GM18870 (cell line): ENCODE data around the gene DPP4.
"Not testable (repeated sequence)": the region's sequence is repeated elsewhere in the genome, so short reads cannot be mapped to it uniquely, and the experiment has no call there.

Source experiments
- ATAC-seq: cut with Tn5 transposase; IDR thresholded peaks from one replicate; pipeline ENCODE4 v1.9.1; 2021; ENCODE audit warnings: moderate library complexity; ENCODE audit not compliant: unreplicated experiment

Gene DPP4

GRCh38 chr2:162060532-162060931 is 13.5 kb downstream of the DPP4 start:
- no peak for ATAC-seq

GRCh38 chr2:162058973-162059668 is 14.9 kb downstream of the DPP4 start:
- peak; percentile 87 for ATAC-seq

GRCh38 chr2:162057426-162057825 is 16.6 kb downstream of the DPP4 start:
- no peak for ATAC-seq

GRCh38 chr2:162056796-162057399 is 17.1 kb downstream of the DPP4 start:
- ATAC-seq, result no peak

DNA sequence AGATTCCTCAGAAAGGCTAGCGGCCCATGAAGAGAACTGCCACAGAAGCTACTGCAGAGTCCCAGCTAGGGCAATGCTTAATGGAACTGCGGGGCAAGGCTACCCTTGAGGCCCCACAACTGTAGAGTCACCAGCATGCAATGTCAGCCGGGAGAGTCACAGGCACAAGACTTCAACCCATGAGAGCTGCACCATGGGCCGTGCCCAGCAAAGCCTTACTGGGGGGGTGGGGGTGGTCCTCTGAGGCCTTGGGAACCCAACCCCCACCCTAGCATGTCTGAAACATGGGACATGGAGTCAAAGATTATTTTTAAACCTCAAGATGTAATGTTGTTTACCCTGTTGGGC is 20.2 kb downstream of the DPP4 start:
- no peak for ATAC-seq

- ATAC-seq, result no peak
Measured at GRCh38 chr2:162053066-162053807, 20.8 kb downstream of the DPP4 start.

DNA sequence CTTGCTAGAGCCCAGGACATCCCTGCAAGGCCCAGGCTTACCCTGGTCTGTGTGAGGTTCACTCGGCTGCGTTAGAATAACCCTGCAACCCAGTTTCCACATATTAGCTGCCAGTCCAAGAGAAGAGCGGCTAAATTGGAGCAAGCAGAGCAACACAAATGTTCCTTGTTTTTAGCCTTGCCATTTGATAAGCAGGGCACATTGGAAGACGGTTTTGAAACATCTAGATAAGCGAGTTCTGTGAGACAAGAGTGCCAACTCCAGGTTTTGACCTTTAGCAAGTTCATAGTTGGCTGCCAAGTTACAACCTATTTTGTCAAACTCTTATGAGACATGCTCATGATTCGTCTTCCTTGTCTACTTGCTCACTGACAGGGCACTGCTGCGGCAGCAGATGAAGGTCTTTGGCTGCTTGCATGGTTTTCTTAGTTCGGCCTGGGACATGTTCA is 23.5 kb downstream of the DPP4 start:
- no peak for ATAC-seq

GRCh38 chr2:162049089-162049488 is 24.9 kb downstream of the DPP4 start:
- not testable (repeated sequence) for ATAC-seq

DNA sequence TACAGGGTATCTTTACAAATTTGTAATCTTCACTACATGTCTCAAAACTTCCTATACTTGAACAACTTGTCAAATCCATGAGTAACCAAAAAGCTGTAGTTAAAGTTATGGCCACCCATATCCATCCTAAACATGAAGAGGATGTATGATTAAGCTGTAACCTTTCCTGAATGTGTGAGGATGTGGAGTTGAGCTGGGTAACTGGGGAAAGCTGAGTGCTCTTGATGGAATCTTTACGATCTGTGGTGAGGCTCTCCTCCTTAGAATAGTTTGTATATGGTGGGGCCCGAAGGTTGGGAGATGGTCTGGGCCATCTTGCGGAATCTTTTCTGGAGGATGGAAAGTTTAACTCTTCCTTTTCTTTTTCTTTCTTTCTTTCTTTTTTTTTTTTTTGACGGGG is 29.4 kb downstream of the DPP4 start:
- ATAC-seq, result no peak

DNA sequence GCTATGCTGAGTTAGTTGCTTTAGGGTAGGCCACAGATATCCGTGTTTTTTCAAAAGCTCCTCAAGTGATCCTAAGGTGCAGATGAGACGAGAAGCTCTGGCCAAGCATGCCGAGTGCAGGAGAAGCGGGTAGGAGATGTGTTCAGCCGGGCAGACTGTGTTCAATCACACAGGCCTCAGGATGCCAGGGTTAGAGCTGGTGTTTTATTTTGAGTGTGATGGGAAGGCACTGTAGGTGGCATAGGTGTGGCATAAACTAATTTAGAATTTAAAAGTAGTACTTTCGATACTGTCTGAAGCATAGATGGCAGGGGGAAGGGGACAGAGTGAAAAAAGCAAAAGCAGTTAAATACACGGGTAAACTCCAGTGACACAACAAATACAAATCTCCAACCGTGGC is 30.9 kb downstream of the DPP4 start:
- ATAC-seq, result no peak

- no peak for ATAC-seq
Measured at GRCh38 chr2:162041485-162041884, 32.5 kb downstream of the DPP4 start.

GRCh38 chr2:162038725-162039124 is 35.3 kb downstream of the DPP4 start:
- no peak for ATAC-seq

DNA sequence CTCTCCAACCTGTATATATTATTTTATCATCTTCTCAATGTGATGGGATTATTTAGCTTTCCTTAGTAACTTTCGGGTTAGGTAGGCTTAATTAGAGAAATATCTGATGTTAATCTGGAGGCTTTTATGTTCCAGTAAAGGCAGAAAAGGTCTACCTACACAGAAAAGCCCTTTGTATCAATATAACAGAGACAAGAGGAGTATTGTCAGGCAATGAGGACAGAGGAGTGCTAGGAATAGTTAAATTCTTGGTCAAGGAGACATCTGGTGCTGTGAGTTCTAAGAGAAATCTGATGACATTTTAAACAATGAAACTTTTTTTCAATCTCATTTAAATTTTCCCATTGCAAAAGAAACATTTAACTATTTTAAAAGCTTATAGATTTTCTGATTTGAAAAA is 36.1 kb downstream of the DPP4 start:
- ATAC-seq, result no peak

GRCh38 chr2:162037028-162037795 is 36.8 kb downstream of the DPP4 start:
- no peak for ATAC-seq

DNA sequence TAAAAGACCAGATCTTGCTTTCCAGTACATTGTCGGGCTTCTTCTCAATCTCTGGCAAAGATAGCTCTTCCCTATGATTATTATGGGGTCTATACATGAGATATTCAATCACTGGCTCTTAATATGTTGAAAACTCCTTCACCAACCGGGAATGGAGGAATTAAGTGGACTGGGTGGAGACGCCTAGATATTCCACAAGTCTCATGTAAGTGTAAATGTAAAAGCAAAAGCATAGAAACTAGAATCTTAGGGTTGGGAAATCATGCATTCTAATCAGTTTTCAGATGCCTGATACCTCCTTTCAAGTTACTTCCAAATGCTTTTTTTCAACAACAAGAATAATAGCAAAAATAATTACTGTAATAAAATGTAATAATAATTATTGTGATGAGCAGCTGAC is 38.0 kb downstream of the DPP4 start:
- ATAC-seq, result no peak

DNA sequence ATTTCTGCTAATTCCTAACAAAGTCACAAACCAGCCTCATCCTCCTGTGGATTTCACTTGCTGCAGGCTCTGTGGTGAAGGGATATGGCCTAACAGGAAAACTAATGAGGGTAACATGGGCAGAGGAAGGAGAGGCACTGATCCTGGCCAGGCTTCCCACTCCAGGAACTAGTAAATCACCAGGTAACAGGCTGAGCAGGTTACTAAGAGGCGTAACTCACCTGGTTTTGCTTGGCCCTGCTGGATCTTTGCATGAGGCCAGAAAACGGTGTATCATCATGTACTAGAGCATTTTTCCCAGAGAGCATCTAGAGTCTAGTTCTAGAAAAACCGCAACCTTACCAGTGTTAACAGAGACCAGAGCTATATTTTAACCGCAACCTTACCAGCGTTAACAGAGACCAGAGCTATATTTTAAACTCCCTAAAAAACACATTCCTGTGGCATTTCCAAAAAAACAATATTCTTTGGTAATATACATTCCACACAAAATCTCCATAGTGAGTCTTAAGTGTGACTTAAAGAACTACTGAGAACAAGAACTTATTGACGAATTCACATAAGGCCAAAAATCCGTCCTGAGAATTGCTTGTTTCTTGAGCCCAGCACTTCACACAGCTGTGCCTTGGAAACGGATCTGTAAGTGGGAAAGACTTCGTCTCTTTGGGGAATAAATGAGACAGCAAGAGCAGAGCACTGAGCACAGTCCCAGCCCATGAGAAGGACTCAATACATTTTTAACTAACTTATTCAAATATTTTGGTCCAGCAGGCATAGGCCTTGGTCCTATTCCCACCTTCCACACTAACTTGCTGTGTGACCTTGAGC is 43.4 kb downstream of the DPP4 start:
- ATAC-seq, result no peak

DNA sequence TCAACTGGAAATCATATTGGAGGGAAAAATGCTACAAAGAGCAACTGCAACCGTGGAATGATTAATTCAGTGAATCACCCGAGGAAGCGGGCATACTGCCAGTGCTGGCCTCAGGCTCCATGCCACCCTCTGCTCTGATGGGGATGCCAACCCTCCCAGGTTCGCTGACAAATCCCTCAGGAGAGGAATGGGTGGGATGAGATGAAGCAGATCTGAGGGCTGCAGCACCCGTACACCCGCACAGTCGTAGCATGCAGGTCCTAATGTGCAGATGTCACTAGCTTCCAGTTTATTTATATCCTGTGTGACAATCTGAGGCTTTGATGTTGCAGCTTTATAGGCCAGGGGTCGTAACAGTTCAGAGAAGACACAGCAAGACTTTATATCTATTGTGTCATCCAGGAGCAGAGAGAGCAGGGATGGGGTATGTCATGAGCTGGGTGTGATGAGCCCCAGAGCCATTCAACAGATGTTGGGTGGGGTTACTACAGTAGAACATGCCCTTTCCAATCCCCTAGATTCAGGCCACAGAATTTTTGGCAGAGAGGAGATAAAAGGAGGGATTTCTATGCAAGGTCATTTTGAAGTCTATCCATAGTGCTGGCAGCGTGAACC is 44.6 kb downstream of the DPP4 start:
- no peak for ATAC-seq

DNA sequence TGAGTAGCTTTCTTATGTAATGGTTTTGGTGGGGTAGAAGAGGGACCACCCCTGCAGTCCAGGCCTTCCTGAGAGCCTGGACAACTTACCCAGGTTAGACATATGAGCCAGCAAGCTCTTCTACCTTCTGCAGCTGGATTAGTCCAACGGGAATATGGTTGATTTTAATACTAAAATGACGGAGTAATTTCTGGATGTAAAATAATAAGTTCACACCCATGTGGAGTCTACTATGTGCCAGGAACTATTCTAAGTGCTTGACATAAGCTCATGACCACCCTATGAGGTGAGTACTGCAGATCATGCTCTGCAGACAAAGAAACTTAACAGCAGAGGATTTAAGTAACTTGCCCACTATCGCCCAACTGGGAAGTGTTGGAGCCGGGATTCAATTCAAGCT is 45.5 kb downstream of the DPP4 start:
- ATAC-seq, result no peak

DNA sequence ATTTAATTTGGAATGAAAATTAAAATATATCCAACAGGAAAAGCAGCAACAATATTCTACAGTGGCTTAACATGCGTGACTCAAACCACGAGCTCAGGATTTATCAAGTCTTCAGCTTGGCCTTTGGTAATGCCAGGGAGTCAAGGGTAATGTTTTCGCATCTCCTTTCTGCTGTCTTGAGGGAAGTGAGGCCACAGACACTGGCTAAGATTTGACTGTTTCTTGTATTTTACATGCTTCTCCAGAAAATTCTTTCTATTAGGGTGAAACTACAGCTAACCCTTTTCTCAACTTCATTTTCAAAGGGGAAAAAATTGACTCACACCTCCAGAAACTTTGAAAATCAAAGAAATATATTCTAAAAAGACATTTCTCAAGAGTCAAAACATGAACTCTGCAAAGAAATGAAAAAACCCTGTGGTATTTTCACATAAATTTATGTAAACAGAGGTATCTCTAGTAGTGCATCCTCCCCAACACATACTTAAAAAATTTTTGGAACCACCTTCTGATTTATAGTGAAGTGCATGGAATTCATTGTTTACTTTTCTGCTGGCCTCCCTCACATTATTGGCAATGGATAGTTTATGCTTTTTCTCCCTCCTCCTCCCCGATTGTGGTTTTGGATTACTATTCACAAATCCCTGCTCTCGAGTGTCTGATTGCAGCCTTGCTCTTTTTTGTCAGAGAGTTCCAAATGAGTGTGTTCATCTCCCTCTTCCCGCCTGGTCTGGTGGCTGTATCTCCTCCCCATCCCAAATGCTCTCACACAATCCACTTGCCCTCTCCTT is 48.7 kb downstream of the DPP4 start:
- no peak for ATAC-seq
